Astrocyte (in vitro differentiated cells and primary cell): ENCODE measurements around the gene SLC10A4. TPM values are rescaled to one million over a fixed set of nuclear protein-coding genes. Genes with fewer than 3 reads are reported as not detected.

Source experiments
- DNase-seq: peaks from one replicate; pipeline ENCODE4 v3.0.0-alpha.2; 2010; ENCODE audit warnings: low read depth
- FAIRE-seq: peaks from 2 replicates; lab custom pipeline; 2011; peaks lifted over from hg19 to GRCh38; lab: Jason Lieb, UNC
- H2AFZ ChIP-seq: 2 replicates; pipeline ENCODE4 v1.6.0; 2012; ENCODE audit warnings: low read depth, low read length, inconsistent platforms
- H3K27ac ChIP-seq: 2 replicates; pipeline ENCODE4 v1.5.1; 2011; ENCODE audit warnings: low read depth, low read length, inconsistent platforms
- H3K27me3 ChIP-seq: 2 replicates; pipeline ENCODE4 v1.6.0; 2011; ENCODE audit warnings: low read length, inconsistent platforms; ENCODE audit not compliant: insufficient read depth
- H3K36me3 ChIP-seq: 2 replicates; pipeline ENCODE4 v1.5.1; 2011; ENCODE audit warnings: low read length, inconsistent platforms; ENCODE audit not compliant: insufficient read depth
- H3K4me1 ChIP-seq: 2 replicates; pipeline ENCODE4 v1.5.1; 2011; ENCODE audit warnings: low read length, inconsistent platforms; ENCODE audit not compliant: insufficient read depth
- H3K4me2 ChIP-seq: 2 replicates; pipeline ENCODE4 v1.6.0; 2012; ENCODE audit warnings: low read length, inconsistent platforms
- H3K4me3 ChIP-seq: 2 replicates; pipeline ENCODE4 v1.5.1; 2011; ENCODE audit warnings: low read depth, mild to moderate bottlenecking, low read length, inconsistent platforms; ENCODE audit not compliant: insufficient read depth
- H3K79me2 ChIP-seq: 2 replicates; pipeline ENCODE4 v1.6.0; 2012; ENCODE audit warnings: mild to moderate bottlenecking, low read length, inconsistent platforms; ENCODE audit not compliant: insufficient read depth
- H3K9ac ChIP-seq: 2 replicates; pipeline ENCODE4 v1.6.0; 2012; ENCODE audit warnings: mild to moderate bottlenecking, low read length, inconsistent platforms
- H3K9me3 ChIP-seq: 2 replicates; pipeline ENCODE4 v1.5.1; 2012; ENCODE audit warnings: low read depth, mild to moderate bottlenecking, low read length, inconsistent platforms; ENCODE audit not compliant: insufficient read depth
- H4K20me1 ChIP-seq: 2 replicates; pipeline ENCODE4 v1.6.0; 2012; ENCODE audit warnings: low read length, inconsistent platforms; ENCODE audit not compliant: insufficient read depth
- H3K27ac Mint-ChIP-seq: one replicate; pipeline ENCODE4 v1.8.0; 2021; ENCODE audit warnings: mild to moderate bottlenecking, mixed read lengths; ENCODE audit not compliant: unreplicated experiment
- H3K27me3 Mint-ChIP-seq: one replicate; pipeline ENCODE4 v1.8.0; 2021; ENCODE audit warnings: low read depth, mixed read lengths; ENCODE audit not compliant: unreplicated experiment
- H3K36me3 Mint-ChIP-seq: one replicate; pipeline ENCODE4 v1.8.0; 2021; ENCODE audit warnings: low read depth, mixed read lengths; ENCODE audit not compliant: unreplicated experiment
- H3K4me1 Mint-ChIP-seq: one replicate; pipeline ENCODE4 v1.8.0; 2021; ENCODE audit warnings: low read depth, mixed read lengths; ENCODE audit not compliant: unreplicated experiment
- H3K4me3 Mint-ChIP-seq: one replicate; pipeline ENCODE4 v1.8.0; 2021; ENCODE audit warnings: mild to moderate bottlenecking, moderate library complexity, mixed read lengths; ENCODE audit not compliant: unreplicated experiment
- H3K9me3 Mint-ChIP-seq: one replicate; pipeline ENCODE4 v1.8.0; 2021; ENCODE audit warnings: mild to moderate bottlenecking, mixed read lengths; ENCODE audit not compliant: unreplicated experiment
- CTCF ChIP-seq: IDR thresholded peaks from 2 replicates; pipeline ENCODE4 v1.5.1; 2011; ENCODE audit warnings: low read depth, mild to moderate bottlenecking, inconsistent platforms, low read length, moderate library complexity; ENCODE audit not compliant: insufficient read depth
- EZH2 ChIP-seq: IDR thresholded peaks from 2 replicates; pipeline ENCODE4 v1.6.1; 2012; ENCODE audit warnings: mild to moderate bottlenecking, low read length, inconsistent platforms; ENCODE audit not compliant: insufficient read depth
- total RNA-seq: library from RNA; stranded (reverse); gene quantifications from 2 replicates; pipeline ENCODE4 v1.2.1, GENCODE V29; 2021

SLC10A4 gene
- total RNA-seq, 1 donor from 2014 or later: 0.16 TPM

GRCh38 chr4:48493452-48494100 is 10.4 kb downstream of the SLC10A4 start:
- no peak overlapping the region for H3K27ac Mint-ChIP-seq
- Histone ChIP-seq H3K4me1 (peaks cover 3% of the 10 kb centered on the region), H3K4me2 (no peak overlapping the region), H4K20me1 (peaks cover 5% of the 10 kb centered on the region), H3K27me3 (peaks cover 37% of the 10 kb centered on the region), H3K4me3 (no peak overlapping the region), H3K9ac (no peak overlapping the region), H2AFZ (no peak overlapping the region), H3K79me2 (no peaks in the 10 kb centered on the region), H3K27ac (no peak overlapping the region), H3K36me3 (peaks cover 2% of the 10 kb centered on the region), H3K9me3 (no peaks in the 10 kb centered on the region)
- H3K27me3 Mint-ChIP-seq: peaks cover 35% of the 10 kb centered on the region
- DNase-seq (no peak), FAIRE-seq (no peak)
- TF ChIP-seq CTCF (no peak), EZH2 (no peak)
- H3K4me3 Mint-ChIP-seq: no peak overlapping the region
- peaks cover 4% of the 10 kb centered on the region for H3K9me3 Mint-ChIP-seq
- H3K36me3 Mint-ChIP-seq: peaks cover 10% of the 10 kb centered on the region
- H3K4me1 Mint-ChIP-seq: no peaks in the 10 kb centered on the region

- Histone ChIP-seq H3K27ac (no peak overlapping the region), H3K9me3 (no peaks in the 10 kb centered on the region), H3K4me3 (no peak overlapping the region), H2AFZ (no peak overlapping the region), H4K20me1 (peaks cover 5% of the 10 kb centered on the region), H3K4me1 (no peaks in the 10 kb centered on the region), H3K27me3 (peaks cover 15% of the 10 kb centered on the region), H3K36me3 (peaks cover 11% of the 10 kb centered on the region), H3K79me2 (no peaks in the 10 kb centered on the region), H3K4me2 (no peak overlapping the region), H3K9ac (no peak overlapping the region)
- no peaks in the 10 kb centered on the region for H3K4me1 Mint-ChIP-seq
- H3K4me3 Mint-ChIP-seq: no peak overlapping the region
- peaks cover 9% of the 10 kb centered on the region for H3K36me3 Mint-ChIP-seq
- DNase-seq (no peak), FAIRE-seq (no peak)
- H3K27ac Mint-ChIP-seq: no peak overlapping the region
- TF ChIP-seq CTCF (no peak), EZH2 (no peak)
- H3K9me3 Mint-ChIP-seq: peaks cover 4% of the 10 kb centered on the region
- peaks cover 21% of the 10 kb centered on the region for H3K27me3 Mint-ChIP-seq
These were observed 12.8 kb downstream of the SLC10A4 start for GRCh38 chr4:48495941-48496340.

GRCh38 chr4:48498895-48499294 is 15.8 kb downstream of the SLC10A4 start:
- Histone ChIP-seq H3K9ac (no peak overlapping the region), H3K4me1 (no peaks in the 10 kb centered on the region), H3K4me2 (no peak overlapping the region), H2AFZ (no peak overlapping the region), H3K36me3 (peaks cover 11% of the 10 kb centered on the region), H3K27ac (no peak overlapping the region), H3K27me3 (no peaks in the 10 kb centered on the region), H4K20me1 (peaks cover 5% of the 10 kb centered on the region), H3K9me3 (no peaks in the 10 kb centered on the region), H3K4me3 (no peak overlapping the region), H3K79me2 (no peaks in the 10 kb centered on the region)
- no peak for FAIRE-seq
- H3K27me3 Mint-ChIP-seq: peaks cover 4% of the 10 kb centered on the region
- TF ChIP-seq EZH2: no peak
- no peak for TF ChIP-seq CTCF
- H3K4me3 Mint-ChIP-seq: no peak overlapping the region
- DNase-seq: no peak
- H3K4me1 Mint-ChIP-seq: no peaks in the 10 kb centered on the region
- peaks cover 6% of the 10 kb centered on the region for H3K36me3 Mint-ChIP-seq
- H3K27ac Mint-ChIP-seq: no peak overlapping the region
- H3K9me3 Mint-ChIP-seq: no peaks in the 10 kb centered on the region
